SH-SY5Y (cell line): ENCODE data around the gene OR51G2.

ENCODE experiments used
- GATA2 ChIP-seq: IDR thresholded peaks from 2 replicates; pipeline ENCODE4 v1.6.1; 2011; ENCODE audit warnings: mild to moderate bottlenecking, low read depth, low read length
- GATA3 ChIP-seq: IDR thresholded peaks from 2 replicates; pipeline ENCODE4 v1.6.1; 2011; ENCODE audit warnings: low read depth, mild to moderate bottlenecking, low read length, moderate library complexity

- no peak for TF ChIP-seq GATA2
- TF ChIP-seq GATA3, result no peak
Observed at GRCh38 chr11:4882543-4882942, 36.6 kb downstream of the OR51G2 start.
